Suprapubic skin (tissue), 4 donors: Measurements from ENCODE around the gene ETV7. TPM values are rescaled to one million over a fixed set of nuclear protein-coding genes. Genes with fewer than 3 reads are reported as not detected.

Experiments
- DNase-seq, 2 donors: peaks; one replicate each; pipeline ENCODE4 v3.0.0-alpha.2; 2019; ENCODE audit warnings: low spot score in 2 of 2
- H3K27ac ChIP-seq: fragments of 200-600 bp; sonication (generic); one replicate; pipeline ENCODE4 v1.5.1; 2019
- H3K27me3 ChIP-seq: fragments of 200-600 bp; sonication (generic); one replicate; pipeline ENCODE4 v1.5.1; 2019
- H3K36me3 ChIP-seq: fragments of 200-600 bp; sonication (generic); one replicate; pipeline ENCODE4 v1.5.1; 2019
- H3K4me1 ChIP-seq: fragments of 200-600 bp; sonication (generic); one replicate; pipeline ENCODE4 v1.5.1; 2019
- H3K4me3 ChIP-seq: fragments of 200-600 bp; sonication (generic); one replicate; pipeline ENCODE4 v1.5.1; 2019; ENCODE audit warnings: mild to moderate bottlenecking
- H3K9me3 ChIP-seq: fragments of 200-600 bp; sonication (generic); one replicate; pipeline ENCODE4 v1.5.1; 2019
- CTCF ChIP-seq, 2 donors: fragments of 200-600 bp in 1 of 2; fragments of 450-650 bp in 1 of 2; sonication (generic) in 1 of 2; IDR thresholded peaks; one replicate each; pipeline ENCODE4 v1.5.1; 2016 to 2019; ENCODE audit warnings: antibody characterized with exemption in 2 of 2, mild to moderate bottlenecking in 1 of 2, moderate library complexity in 1 of 2
- EP300 ChIP-seq: sonication (generic); formaldehyde crosslinking; IDR thresholded peaks from one replicate; pipeline ENCODE4 v1.6.1; 2017; ENCODE audit warnings: antibody characterized with exemption
- POLR2A ChIP-seq, 2 donors: fragments of 450-650 bp; IDR thresholded peaks; one replicate each; pipeline ENCODE4 v1.6.1; 2017; ENCODE audit warnings: antibody characterized with exemption in 2 of 2, mild to moderate bottlenecking in 2 of 2, moderate library complexity in 2 of 2
- POLR2AphosphoS5 ChIP-seq, 3 donors: sonication (generic); formaldehyde crosslinking; IDR thresholded peaks; one replicate each; pipeline ENCODE4 v1.6.1; 2017; ENCODE audit warnings: antibody characterized with exemption in 3 of 3
- WGBS: methylation state at CpG from one replicate; pipeline ENCODE4 v1.1.5; 2018; 5-methylcytosine and 5-hydroxymethylcytosine counted together
- total RNA-seq, 4 donors: library from RNA; depleted of rRNA; stranded (reverse); fragments of >200 nt; gene quantifications; one replicate each; pipeline ENCODE4 v1.1.0, GENCODE V29; 2016

ETV7 gene
- 10 to 100 TPM in 2 of 4 donors, 1 to 10 TPM in 2; 5.9 to 13.0 (median 9.5) TPM for total RNA-seq

GRCh38 chr6:36387440-36388303, at the start of gene ETV7:
Gene ETV7, minus strand, starts transcription at chr6:36387669. Its CDS starts 128 bp downstream, at chr6:36387541.
- no peaks in the 10 kb centered on the region for H3K9me3 ChIP-seq
- WGBS, result 23% methylated on average over 48 of the region's 65 CpGs
- peak within 1 kb of the TSS; percentile 75 for H3K4me3 ChIP-seq
- no peaks in the 10 kb centered on the region for H3K27me3 ChIP-seq
- H3K36me3 ChIP-seq, result no peaks in the 10 kb centered on the region
- DNase-seq, result peak in 1 of 2 donors; percentile 79
- peak within 1 kb of the TSS; percentile 15 for H3K27ac ChIP-seq
- TF ChIP-seq POLR2AphosphoS5 (IDR thresholded peaks at IDR 0.05) (no peak), CTCF (IDR thresholded peaks at IDR 0.05) (no peak), EP300 (no peak), POLR2A (IDR thresholded peaks at IDR 0.05) (no peak)
- peaks cover 23% of the 10 kb centered on the region for H3K4me1 ChIP-seq

- TF ChIP-seq POLR2A (IDR thresholded peaks at IDR 0.05), result no peak
- TF ChIP-seq CTCF (IDR thresholded peaks at IDR 0.05), result no peak
- TF ChIP-seq POLR2AphosphoS5 (IDR thresholded peaks at IDR 0.05), result no peak
- no peak for TF ChIP-seq EP300
- WGBS, result 82% methylated on average over 1 of the region's 1 CpG
- Histone ChIP-seq H3K36me3 (no peaks in the 10 kb centered on the region), H3K9me3 (no peaks in the 10 kb centered on the region), H3K4me1 (peaks cover 7% of the 10 kb centered on the region), H3K27ac (no peak overlapping the region), H3K27me3 (no peaks in the 10 kb centered on the region), H3K4me3 (no peak overlapping the region)
- DNase-seq, result no peak
Measured at GRCh38 chr6:36436466-36436865, 49.0 kb upstream of the ETV7 start.

GRCh38 chr6:36432151-36432671, 44.7 kb upstream of the ETV7 start:
- no peaks in the 10 kb centered on the region for H3K9me3 ChIP-seq
- no peaks in the 10 kb centered on the region for H3K36me3 ChIP-seq
- DNase-seq, result no peak
- WGBS, result 89% methylated on average over 4 of the region's 4 CpGs
- no peaks in the 10 kb centered on the region for H3K4me1 ChIP-seq
- no peak overlapping the region for H3K4me3 ChIP-seq
- no peaks in the 10 kb centered on the region for H3K27me3 ChIP-seq
- no peak overlapping the region for H3K27ac ChIP-seq
- TF ChIP-seq POLR2A (IDR thresholded peaks at IDR 0.05) (no peak), CTCF (IDR thresholded peaks at IDR 0.05) (no peak), EP300 (no peak), POLR2AphosphoS5 (IDR thresholded peaks at IDR 0.05) (no peak)

GRCh38 chr6:36431197-36431596, 43.7 kb upstream of the ETV7 start:
- 70% methylated on average over 4 of the region's 4 CpGs for WGBS
- H3K9me3 ChIP-seq, result no peaks in the 10 kb centered on the region
- no peaks in the 10 kb centered on the region for H3K36me3 ChIP-seq
- TF ChIP-seq POLR2A (IDR thresholded peaks at IDR 0.05) (no peak), CTCF (IDR thresholded peaks at IDR 0.05) (no peak), EP300 (no peak)
- H3K4me1 ChIP-seq, result no peaks in the 10 kb centered on the region
- H3K27ac ChIP-seq, result no peak overlapping the region
- no peaks in the 10 kb centered on the region for H3K27me3 ChIP-seq
- no peak for DNase-seq
- H3K4me3 ChIP-seq, result no peak overlapping the region

GRCh38 chr6:36430351-36430750, 42.9 kb upstream of the ETV7 start:
- Histone ChIP-seq H3K27me3 (no peaks in the 10 kb centered on the region), H3K36me3 (no peaks in the 10 kb centered on the region), H3K4me1 (no peaks in the 10 kb centered on the region), H3K9me3 (no peaks in the 10 kb centered on the region), H3K27ac (no peak overlapping the region), H3K4me3 (no peak overlapping the region)
- 81% methylated on average over 2 of the region's 2 CpGs for WGBS
- TF ChIP-seq CTCF (IDR thresholded peaks at IDR 0.05), result no peak
- no peak for TF ChIP-seq EP300
- TF ChIP-seq POLR2AphosphoS5 (IDR thresholded peaks at IDR 0.05), result no peak
- no peak for TF ChIP-seq POLR2A (IDR thresholded peaks at IDR 0.05)
- DNase-seq, result no peak
